HEK293 (cell line): ENCODE results near the gene TEC.

Experiments
- CTCF ChIA-PET: fragments of 350-600 bp; formaldehyde crosslinking; extraction: SDS; loops from one replicate; lab custom pipeline; 2021; ENCODE audit warnings: antibody characterized with exemption; lab: Yijun Ruan, JAX
- POLR2A ChIA-PET: fragments of 300-600 bp; formaldehyde crosslinking; extraction: SDS; loops from one replicate; lab custom pipeline; 2020; ENCODE audit warnings: antibody characterized with exemption, inconsistent platforms; lab: Yijun Ruan, JAX
- H3K27ac ChIP-seq: fragments of 200-500 bp; sonication (Bioruptor generic); 2 replicates; pipeline ENCODE4 v1.5.1; 2014; ENCODE audit warnings: low read depth, low read length, control low read depth, inconsistent platforms; ENCODE audit errors: extremely low read depth
- H3K36me3 ChIP-seq, 2 experiments: fragments of 200-500 bp in 1 of 2; sonication (Bioruptor generic) in 1 of 2; 1 replicate in 1 of 2; 2 replicates in 1 of 2; pipeline ENCODE4 v1.5.1; 2014 to 2017; ENCODE audit warnings: inconsistent platforms in 2 of 2, low read length in 2 of 2; ENCODE audit not compliant: control insufficient read depth in 2 of 2, insufficient read depth in 1 of 2
- H3K4me1 ChIP-seq: fragments of 200-500 bp; sonication (Bioruptor generic); 2 replicates; pipeline ENCODE4 v1.5.1; 2014; ENCODE audit warnings: mild to moderate bottlenecking, low read length, inconsistent platforms; ENCODE audit not compliant: control insufficient read depth, insufficient read depth
- H3K4me3 ChIP-seq: 2 replicates; pipeline ENCODE4 v1.5.1; 2011; ENCODE audit warnings: low read depth, mild to moderate bottlenecking, control low read depth, low read length, moderate library complexity
- H3K9me3 ChIP-seq: fragments of 200-500 bp; sonication (Bioruptor generic); 2 replicates; pipeline ENCODE4 v1.5.1; 2014; ENCODE audit warnings: low read depth, low read length, inconsistent platforms; ENCODE audit not compliant: control insufficient read depth, insufficient read depth
- GLI2 ChIP-seq: fragments of 450-650 bp; formaldehyde crosslinking; IDR thresholded peaks from 2 replicates; pipeline ENCODE4; 2017; ENCODE audit warnings: missing biosample characterization, missing genetic modification characterization, low read depth, borderline replicate concordance
- KLF8 ChIP-seq: fragments of 450-650 bp; formaldehyde crosslinking; IDR thresholded peaks from 2 replicates; pipeline ENCODE4 v1.5.1; 2016; ENCODE audit warnings: missing biosample characterization, missing genetic modification characterization
- SALL2 ChIP-seq: fragments of 450-650 bp; formaldehyde crosslinking; IDR thresholded peaks from 2 replicates; pipeline ENCODE4 v1.5.0; 2017; ENCODE audit warnings: missing biosample characterization, mild to moderate bottlenecking, missing genetic modification characterization, borderline replicate concordance
- ZBTB21 ChIP-seq: fragments of 450-650 bp; formaldehyde crosslinking; IDR thresholded peaks from 2 replicates; pipeline ENCODE4 v1.5.1; 2017; ENCODE audit warnings: missing biosample characterization, missing genetic modification characterization
- ZFP3 ChIP-seq: fragments of 450-650 bp; formaldehyde crosslinking; IDR thresholded peaks from 2 replicates; pipeline ENCODE4 v1.5.1; 2016; ENCODE audit warnings: low read depth, missing biosample characterization, missing genetic modification characterization
- ZNF146 ChIP-seq: fragments of 450-650 bp; formaldehyde crosslinking; IDR thresholded peaks from 2 replicates; pipeline ENCODE4 v1.5.1; 2016; ENCODE audit warnings: missing biosample characterization, missing genetic modification characterization
- ZNF16 ChIP-seq: fragments of 450-650 bp; formaldehyde crosslinking; IDR thresholded peaks from 2 replicates; pipeline ENCODE4 v1.5.1; 2016; ENCODE audit warnings: low read depth, missing biosample characterization, missing genetic modification characterization
- ZNF169 ChIP-seq: fragments of 450-650 bp; formaldehyde crosslinking; IDR thresholded peaks from 2 replicates; pipeline ENCODE4 v1.5.1; 2016; ENCODE audit warnings: missing biosample characterization, missing genetic modification characterization
- ZNF324 ChIP-seq: fragments of 450-650 bp; formaldehyde crosslinking; IDR thresholded peaks from 2 replicates; pipeline ENCODE4 v1.5.1; 2016; ENCODE audit warnings: missing biosample characterization, missing genetic modification characterization
- ZNF366 ChIP-seq: fragments of 450-650 bp; formaldehyde crosslinking; conservative IDR thresholded peaks from 2 replicates; pipeline ENCODE4 v1.5.1; 2016; ENCODE audit warnings: missing biosample characterization, missing genetic modification characterization
- ZNF48 ChIP-seq: fragments of 450-650 bp; formaldehyde crosslinking; IDR thresholded peaks from 2 replicates; pipeline ENCODE4 v1.5.1; 2016; ENCODE audit warnings: missing biosample characterization, missing genetic modification characterization
- ZNF529 ChIP-seq: fragments of 450-650 bp; formaldehyde crosslinking; IDR thresholded peaks from 2 replicates; pipeline ENCODE4 v1.5.1; 2017; ENCODE audit warnings: missing genetic modification characterization, missing biosample characterization; ENCODE audit not compliant: insufficient replicate concordance
- ZNF571 ChIP-seq: fragments of 450-650 bp; formaldehyde crosslinking; IDR thresholded peaks from 2 replicates; pipeline ENCODE4 v1.5.0; 2017; ENCODE audit warnings: missing biosample characterization, missing genetic modification characterization
- ZNF768 ChIP-seq: fragments of 450-650 bp; formaldehyde crosslinking; IDR thresholded peaks from 2 replicates; pipeline ENCODE4 v1.5.1; 2018; ENCODE audit warnings: missing biosample characterization, mild to moderate bottlenecking, missing genetic modification characterization
- TF ChIP-seq, protein P1 (sequence below): fragments of 450-650 bp; formaldehyde crosslinking; IDR thresholded peaks from 2 replicates; pipeline ENCODE4 v1.5.1; 2016; ENCODE audit warnings: missing biosample characterization, missing genetic modification characterization, borderline replicate concordance
- TF ChIP-seq, protein P2 (sequence below): fragments of 450-650 bp; formaldehyde crosslinking; optimal IDR thresholded peaks from 2 replicates; pipeline ENCODE3; 2016; ENCODE audit warnings: missing biosample characterization, mild to moderate bottlenecking, missing genetic modification characterization
- TF ChIP-seq, protein P3 (sequence below): fragments of 450-650 bp; IDR thresholded peaks from 2 replicates; pipeline ENCODE4 v1.5.1; 2018; ENCODE audit warnings: missing biosample characterization, missing genetic modification characterization
- TF ChIP-seq, protein P4 (sequence below): sonication (generic); formaldehyde crosslinking; IDR thresholded peaks from 2 replicates; pipeline ENCODE4 v1.8.1; 2022; ENCODE audit warnings: mild to moderate bottlenecking, moderate library complexity, missing genetic modification reagents
- TF ChIP-seq, protein P5 (sequence below): fragments of 450-650 bp; formaldehyde crosslinking; conservative IDR thresholded peaks from 2 replicates; pipeline ENCODE4 v1.5.1; 2016; ENCODE audit warnings: low read depth, missing biosample characterization, missing genetic modification characterization
- TF ChIP-seq, protein P6 (sequence below): fragments of 450-650 bp; formaldehyde crosslinking; IDR thresholded peaks from 2 replicates; pipeline ENCODE4 v1.5.1; 2016; ENCODE audit warnings: missing biosample characterization, missing genetic modification characterization
- TF ChIP-seq, protein P7 (sequence below): fragments of 450-650 bp; formaldehyde crosslinking; IDR thresholded peaks from 2 replicates; pipeline ENCODE4 v1.5.1; 2016; ENCODE audit warnings: missing biosample characterization, missing genetic modification characterization

Gene TEC

DNA sequence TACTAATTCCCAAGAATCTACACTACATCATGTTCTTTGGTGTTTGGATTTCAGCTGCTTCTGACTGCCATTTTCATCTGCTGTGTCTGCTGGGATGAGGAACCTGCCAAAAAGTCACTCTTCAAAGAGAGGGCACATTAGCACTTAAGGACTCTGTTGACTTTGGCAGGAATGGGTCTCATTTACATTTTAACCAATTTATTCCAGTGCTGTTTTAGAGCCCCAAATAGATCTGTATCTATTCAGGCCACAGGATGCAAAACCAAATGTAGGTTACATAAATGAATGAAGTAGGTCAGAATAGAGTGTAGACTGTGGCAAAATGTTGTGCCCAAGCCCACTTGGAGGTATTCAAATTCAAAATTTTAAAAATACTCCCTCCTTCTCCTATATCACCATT, 150.0 kb downstream of the TEC start (continued):
- TF ChIP-seq, protein P1, sequence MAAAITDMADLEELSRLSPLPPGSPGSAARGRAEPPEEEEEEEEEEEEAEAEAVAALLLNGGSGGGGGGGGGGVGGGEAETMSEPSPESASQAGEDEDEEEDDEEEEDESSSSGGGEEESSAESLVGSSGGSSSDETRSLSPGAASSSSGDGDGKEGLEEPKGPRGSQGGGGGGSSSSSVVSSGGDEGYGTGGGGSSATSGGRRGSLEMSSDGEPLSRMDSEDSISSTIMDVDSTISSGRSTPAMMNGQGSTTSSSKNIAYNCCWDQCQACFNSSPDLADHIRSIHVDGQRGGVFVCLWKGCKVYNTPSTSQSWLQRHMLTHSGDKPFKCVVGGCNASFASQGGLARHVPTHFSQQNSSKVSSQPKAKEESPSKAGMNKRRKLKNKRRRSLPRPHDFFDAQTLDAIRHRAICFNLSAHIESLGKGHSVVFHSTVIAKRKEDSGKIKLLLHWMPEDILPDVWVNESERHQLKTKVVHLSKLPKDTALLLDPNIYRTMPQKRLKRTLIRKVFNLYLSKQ (tag by site-specific recombination), result no peak
- TF ChIP-seq, protein P2, sequence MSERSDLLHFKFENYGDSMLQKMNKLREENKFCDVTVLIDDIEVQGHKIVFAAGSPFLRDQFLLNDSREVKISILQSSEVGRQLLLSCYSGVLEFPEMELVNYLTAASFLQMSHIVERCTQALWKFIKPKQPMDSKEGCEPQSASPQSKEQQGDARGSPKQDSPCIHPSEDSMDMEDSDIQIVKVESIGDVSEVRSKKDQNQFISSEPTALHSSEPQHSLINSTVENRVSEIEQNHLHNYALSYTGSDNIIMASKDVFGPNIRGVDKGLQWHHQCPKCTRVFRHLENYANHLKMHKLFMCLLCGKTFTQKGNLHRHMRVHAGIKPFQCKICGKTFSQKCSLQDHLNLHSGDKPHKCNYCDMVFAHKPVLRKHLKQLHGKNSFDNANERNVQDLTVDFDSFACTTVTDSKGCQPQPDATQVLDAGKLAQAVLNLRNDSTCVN (tag by site-specific recombination), result no peak
- TF ChIP-seq, protein P3, sequence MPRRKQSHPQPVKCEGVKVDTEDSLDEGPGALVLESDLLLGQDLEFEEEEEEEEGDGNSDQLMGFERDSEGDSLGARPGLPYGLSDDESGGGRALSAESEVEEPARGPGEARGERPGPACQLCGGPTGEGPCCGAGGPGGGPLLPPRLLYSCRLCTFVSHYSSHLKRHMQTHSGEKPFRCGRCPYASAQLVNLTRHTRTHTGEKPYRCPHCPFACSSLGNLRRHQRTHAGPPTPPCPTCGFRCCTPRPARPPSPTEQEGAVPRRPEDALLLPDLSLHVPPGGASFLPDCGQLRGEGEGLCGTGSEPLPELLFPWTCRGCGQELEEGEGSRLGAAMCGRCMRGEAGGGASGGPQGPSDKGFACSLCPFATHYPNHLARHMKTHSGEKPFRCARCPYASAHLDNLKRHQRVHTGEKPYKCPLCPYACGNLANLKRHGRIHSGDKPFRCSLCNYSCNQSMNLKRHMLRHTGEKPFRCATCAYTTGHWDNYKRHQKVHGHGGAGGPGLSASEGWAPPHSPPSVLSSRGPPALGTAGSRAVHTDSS (tag by site-specific recombination), result no peak
- TF ChIP-seq ZNF16 (tag by site-specific recombination) (no peak), ZNF529 (tag by site-specific recombination) (no peak), SALL2 (tag by site-specific recombination) (no peak), ZNF366 (tag by site-specific recombination) (no peak), ZNF169 (no peak), ZBTB21 (no peak), KLF8 (tag by site-specific recombination) (no peak)
- TF ChIP-seq, protein P4, sequence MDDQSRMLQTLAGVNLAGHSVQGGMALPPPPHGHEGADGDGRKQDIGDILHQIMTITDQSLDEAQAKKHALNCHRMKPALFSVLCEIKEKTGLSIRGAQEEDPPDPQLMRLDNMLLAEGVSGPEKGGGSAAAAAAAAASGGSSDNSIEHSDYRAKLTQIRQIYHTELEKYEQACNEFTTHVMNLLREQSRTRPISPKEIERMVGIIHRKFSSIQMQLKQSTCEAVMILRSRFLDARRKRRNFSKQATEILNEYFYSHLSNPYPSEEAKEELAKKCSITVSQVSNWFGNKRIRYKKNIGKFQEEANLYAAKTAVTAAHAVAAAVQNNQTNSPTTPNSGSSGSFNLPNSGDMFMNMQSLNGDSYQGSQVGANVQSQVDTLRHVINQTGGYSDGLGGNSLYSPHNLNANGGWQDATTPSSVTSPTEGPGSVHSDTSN, result no peak

DNA sequence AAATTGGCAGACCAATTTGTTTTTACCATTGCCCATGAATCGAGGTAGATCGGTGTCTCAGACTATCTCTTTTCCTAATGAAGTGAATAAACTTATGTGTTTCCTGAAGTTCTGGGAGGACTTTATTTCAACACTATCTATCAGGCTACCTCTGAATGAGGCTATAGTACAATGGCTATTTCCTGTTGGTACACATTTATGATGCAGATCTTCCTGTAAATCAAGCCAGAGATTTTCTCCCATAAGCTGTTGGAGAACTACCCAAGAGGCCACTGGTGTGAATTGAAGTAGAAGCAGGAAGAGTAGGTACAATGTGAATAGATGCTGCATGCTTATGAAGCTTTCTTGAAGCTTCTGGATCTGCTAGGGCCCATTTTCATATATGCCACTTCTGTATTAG, 151.6 kb downstream of the TEC start:
- Histone ChIP-seq H3K36me3 (no peaks in the 10 kb centered on the region), H3K9me3 (no peaks in the 10 kb centered on the region), H3K4me3 (no peak overlapping the region), H3K4me1 (no peaks in the 10 kb centered on the region; the same call in 1 of the 2 replicates), H3K27ac (no peak overlapping the region)
- POLR2A ChIA-PET, result no interaction called here
- CTCF ChIA-PET, result interaction anchor here (0.6 to 1.2 kb wide), 2 partner anchors 9 to 18 kb away, joined by 3 to 7 read pairs; no protein-coding TSS in a partner anchor
- TF ChIP-seq, protein P5, sequence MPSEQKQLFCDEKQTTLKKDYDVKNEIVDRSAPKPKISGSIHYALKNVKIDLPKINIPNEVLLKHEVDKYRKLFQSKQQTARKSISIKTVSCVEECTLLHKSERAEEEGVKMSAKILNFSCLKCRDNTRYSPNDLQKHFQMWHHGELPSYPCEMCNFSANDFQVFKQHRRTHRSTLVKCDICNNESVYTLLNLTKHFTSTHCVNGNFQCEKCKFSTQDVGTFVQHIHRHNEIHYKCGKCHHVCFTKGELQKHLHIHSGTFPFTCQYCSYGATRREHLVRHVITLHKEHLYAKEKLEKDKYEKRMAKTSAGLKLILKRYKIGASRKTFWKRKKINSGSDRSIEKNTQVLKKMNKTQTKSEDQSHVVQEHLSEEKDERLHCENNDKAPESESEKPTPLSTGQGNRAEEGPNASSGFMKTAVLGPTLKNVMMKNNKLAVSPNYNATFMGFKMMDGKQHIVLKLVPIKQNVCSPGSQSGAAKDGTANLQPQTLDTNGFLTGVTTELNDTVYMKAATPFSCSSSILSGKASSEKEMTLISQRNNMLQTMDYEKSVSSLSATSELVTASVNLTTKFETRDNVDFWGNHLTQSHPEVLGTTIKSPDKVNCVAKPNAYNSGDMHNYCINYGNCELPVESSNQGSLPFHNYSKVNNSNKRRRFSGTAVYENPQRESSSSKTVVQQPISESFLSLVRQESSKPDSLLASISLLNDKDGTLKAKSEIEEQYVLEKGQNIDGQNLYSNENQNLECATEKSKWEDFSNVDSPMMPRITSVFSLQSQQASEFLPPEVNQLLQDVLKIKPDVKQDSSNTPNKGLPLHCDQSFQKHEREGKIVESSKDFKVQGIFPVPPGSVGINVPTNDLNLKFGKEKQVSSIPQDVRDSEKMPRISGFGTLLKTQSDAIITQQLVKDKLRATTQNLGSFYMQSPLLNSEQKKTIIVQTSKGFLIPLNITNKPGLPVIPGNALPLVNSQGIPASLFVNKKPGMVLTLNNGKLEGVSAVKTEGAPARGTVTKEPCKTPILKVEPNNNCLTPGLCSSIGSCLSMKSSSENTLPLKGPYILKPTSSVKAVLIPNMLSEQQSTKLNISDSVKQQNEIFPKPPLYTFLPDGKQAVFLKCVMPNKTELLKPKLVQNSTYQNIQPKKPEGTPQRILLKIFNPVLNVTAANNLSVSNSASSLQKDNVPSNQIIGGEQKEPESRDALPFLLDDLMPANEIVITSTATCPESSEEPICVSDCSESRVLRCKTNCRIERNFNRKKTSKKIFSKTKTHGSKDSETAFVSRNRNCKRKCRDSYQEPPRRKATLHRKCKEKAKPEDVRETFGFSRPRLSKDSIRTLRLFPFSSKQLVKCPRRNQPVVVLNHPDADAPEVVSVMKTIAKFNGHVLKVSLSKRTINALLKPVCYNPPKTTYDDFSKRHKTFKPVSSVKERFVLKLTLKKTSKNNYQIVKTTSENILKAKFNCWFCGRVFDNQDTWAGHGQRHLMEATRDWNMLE (tag by site-specific recombination), result no peak
- TF ChIP-seq ZNF324 (tag by site-specific recombination) (no peak), ZNF48 (tag by site-specific recombination) (no peak), ZNF169 (no peak), ZFP3 (tag by site-specific recombination) (no peak), ZNF571 (tag by site-specific recombination) (no peak), ZNF768 (no peak), GLI2 (tag by site-specific recombination) (no peak), ZNF146 (tag by site-specific recombination) (no peak)
- TF ChIP-seq, protein P6, sequence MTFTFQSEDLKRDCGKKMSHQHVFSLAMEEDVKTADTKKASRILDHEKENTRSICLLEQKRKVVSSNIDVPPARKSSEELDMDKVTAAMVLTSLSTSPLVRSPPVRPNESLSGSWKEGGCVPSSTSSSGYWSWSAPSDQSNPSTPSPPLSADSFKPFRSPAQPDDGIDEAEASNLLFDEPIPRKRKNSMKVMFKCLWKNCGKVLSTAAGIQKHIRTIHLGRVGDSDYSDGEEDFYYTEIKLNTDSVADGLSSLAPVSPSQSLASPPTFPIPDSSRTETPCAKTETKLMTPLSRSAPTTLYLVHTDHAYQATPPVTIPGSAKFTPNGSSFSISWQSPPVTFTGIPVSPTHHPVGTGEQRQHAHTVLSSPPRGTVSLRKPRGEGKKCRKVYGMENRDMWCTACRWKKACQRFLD (tag by site-specific recombination), result no peak
- TF ChIP-seq, protein P7, sequence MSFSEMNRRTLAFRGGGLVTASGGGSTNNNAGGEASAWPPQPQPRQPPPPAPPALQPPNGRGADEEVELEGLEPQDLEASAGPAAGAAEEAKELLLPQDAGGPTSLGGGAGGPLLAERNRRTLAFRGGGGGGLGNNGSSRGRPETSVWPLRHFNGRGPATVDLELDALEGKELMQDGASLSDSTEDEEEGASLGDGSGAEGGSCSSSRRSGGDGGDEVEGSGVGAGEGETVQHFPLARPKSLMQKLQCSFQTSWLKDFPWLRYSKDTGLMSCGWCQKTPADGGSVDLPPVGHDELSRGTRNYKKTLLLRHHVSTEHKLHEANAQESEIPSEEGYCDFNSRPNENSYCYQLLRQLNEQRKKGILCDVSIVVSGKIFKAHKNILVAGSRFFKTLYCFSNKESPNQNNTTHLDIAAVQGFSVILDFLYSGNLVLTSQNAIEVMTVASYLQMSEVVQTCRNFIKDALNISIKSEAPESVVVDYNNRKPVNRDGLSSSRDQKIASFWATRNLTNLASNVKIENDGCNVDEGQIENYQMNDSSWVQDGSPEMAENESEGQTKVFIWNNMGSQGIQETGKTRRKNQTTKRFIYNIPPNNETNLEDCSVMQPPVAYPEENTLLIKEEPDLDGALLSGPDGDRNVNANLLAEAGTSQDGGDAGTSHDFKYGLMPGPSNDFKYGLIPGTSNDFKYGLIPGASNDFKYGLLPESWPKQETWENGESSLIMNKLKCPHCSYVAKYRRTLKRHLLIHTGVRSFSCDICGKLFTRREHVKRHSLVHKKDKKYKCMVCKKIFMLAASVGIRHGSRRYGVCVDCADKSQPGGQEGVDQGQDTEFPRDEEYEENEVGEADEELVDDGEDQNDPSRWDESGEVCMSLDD (tag by site-specific recombination), result no peak
